Ascending aorta (tissue), 2 donors: Measurements from ENCODE around the gene PARD3B. TPM values are rescaled to one million over a fixed set of nuclear protein-coding genes. Genes with fewer than 3 reads are reported as not detected.

Experiments
- DNase-seq, 2 donors: peaks; one replicate each; pipeline ENCODE4 v3.0.0-alpha.2; 2019; ENCODE audit warnings: low spot score in 2 of 2
- H3K27ac ChIP-seq, 2 donors: fragments of 200-600 bp; sonication (generic); one replicate each; pipeline ENCODE4 v1.5.1; 2016 to 2017; ENCODE audit warnings: mild to moderate bottlenecking in 1 of 2
- H3K27me3 ChIP-seq: fragments of 200-600 bp; sonication (generic); one replicate; pipeline ENCODE4 v1.5.1; 2017
- H3K36me3 ChIP-seq, 2 donors: fragments of 200-600 bp; sonication (generic); one replicate each; pipeline ENCODE4 v1.5.1; 2016
- H3K4me1 ChIP-seq, 2 donors: fragments of 200-600 bp; sonication (generic); one replicate each; pipeline ENCODE4 v1.5.1; 2016 to 2017; ENCODE audit warnings: mild to moderate bottlenecking in 1 of 2
- H3K4me3 ChIP-seq, 2 donors: fragments of 200-600 bp; sonication (generic); one replicate each; pipeline ENCODE4 v1.5.1; 2016 to 2017; ENCODE audit warnings: mild to moderate bottlenecking in 1 of 2
- H3K9me3 ChIP-seq, 2 donors: fragments of 200-600 bp; sonication (generic); one replicate each; pipeline ENCODE4 v1.5.1; 2016
- intact Hi-C: fragments of 100-400 bp; cut with DNase I; formaldehyde crosslinking; loops from one replicate; pipeline ENCODE4 v1.15.1; 2023
- total RNA-seq: library from RNA; depleted of rRNA; stranded (reverse); fragments of >200 nt; gene quantifications from one replicate; pipeline ENCODE4 v1.1.0, GENCODE V29; 2016
- TF ChIP-seq, protein P1 (sequence below), 3 experiments: fragments of 200-600 bp in 2 of 3; fragments of 450-650 bp in 1 of 3; sonication (generic) in 2 of 3; IDR thresholded peaks; one replicate each; pipeline ENCODE4 v1.5.1; 2016 to 2019; ENCODE audit warnings: antibody characterized with exemption in 3 of 3, mild to moderate bottlenecking in 1 of 3, moderate library complexity in 1 of 3

Gene PARD3B
- total RNA-seq, 1 donor from 2014 or later: 9.5 TPM

DNA sequence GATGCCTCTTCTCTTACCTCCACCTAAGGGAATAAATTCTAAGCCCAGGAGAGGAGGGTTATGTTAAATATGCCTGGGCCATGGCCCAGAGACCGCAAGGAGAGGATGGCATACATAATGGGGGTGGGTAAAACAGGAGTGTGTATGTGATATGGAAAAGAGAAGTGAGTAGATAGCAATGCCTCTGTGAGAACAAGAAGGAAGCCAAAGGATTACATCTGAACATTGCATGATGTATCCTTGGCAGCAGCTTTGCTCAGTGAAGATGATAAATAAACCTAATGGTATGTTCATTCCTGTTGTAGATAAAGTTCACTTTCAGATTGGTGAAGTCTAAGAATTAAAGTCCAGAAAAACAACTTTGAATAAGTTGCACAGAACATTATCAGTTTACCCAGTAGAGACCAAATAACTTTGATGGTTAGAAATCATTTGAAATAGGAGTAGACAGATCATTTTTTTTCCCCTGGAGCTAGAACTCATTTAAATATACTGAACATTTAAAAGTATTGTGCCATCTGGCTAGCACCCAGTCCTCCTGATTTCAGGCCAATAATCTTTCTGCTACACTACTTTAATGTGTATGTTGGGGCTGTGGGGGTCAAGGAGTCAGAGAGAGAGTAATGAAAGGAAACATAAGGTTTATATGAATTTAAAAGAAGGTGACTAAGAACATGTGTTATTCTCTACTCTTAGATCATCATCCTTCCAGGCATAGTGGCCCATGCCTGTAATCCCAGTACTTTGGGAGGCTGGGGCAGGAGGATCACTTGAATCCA lies 231.7 kb downstream of the PARD3B start:
- no peaks in the 10 kb centered on the region for H3K27me3 ChIP-seq
- H3K4me1 ChIP-seq: no peaks in the 10 kb centered on the region
- H3K9me3 ChIP-seq: no peaks in the 10 kb centered on the region
- no peak overlapping the region for H3K4me3 ChIP-seq
- H3K27ac ChIP-seq: no peak overlapping the region
- intact Hi-C loops: no loop called here
- TF ChIP-seq, protein P1, sequence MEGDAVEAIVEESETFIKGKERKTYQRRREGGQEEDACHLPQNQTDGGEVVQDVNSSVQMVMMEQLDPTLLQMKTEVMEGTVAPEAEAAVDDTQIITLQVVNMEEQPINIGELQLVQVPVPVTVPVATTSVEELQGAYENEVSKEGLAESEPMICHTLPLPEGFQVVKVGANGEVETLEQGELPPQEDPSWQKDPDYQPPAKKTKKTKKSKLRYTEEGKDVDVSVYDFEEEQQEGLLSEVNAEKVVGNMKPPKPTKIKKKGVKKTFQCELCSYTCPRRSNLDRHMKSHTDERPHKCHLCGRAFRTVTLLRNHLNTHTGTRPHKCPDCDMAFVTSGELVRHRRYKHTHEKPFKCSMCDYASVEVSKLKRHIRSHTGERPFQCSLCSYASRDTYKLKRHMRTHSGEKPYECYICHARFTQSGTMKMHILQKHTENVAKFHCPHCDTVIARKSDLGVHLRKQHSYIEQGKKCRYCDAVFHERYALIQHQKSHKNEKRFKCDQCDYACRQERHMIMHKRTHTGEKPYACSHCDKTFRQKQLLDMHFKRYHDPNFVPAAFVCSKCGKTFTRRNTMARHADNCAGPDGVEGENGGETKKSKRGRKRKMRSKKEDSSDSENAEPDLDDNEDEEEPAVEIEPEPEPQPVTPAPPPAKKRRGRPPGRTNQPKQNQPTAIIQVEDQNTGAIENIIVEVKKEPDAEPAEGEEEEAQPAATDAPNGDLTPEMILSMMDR (IDR thresholded peaks at IDR 0.05): no peak
- H3K36me3 ChIP-seq: no peaks in the 10 kb centered on the region
- no peak for DNase-seq

DNA sequence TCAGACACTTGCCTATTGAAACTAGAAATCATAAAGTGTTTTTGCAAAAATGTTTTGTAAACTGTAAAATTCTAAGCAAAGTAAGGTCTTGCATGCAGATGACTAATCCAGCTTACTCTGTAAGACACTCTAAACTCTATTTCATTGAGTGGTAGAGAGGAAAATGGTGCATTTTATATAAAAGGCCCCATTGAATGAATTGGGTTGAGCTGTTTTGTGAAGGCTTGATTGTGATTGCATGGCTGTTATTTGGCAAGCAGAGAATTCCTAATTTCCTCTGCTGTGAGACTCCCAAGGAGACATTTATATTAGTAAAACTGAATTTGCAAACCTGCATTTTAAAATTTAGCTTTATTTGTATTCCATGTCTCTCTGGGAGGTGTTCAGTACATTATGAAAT lies 234.5 kb downstream of the PARD3B start:
- TF ChIP-seq, protein P1 (IDR thresholded peaks at IDR 0.05): no peak
- H3K36me3 ChIP-seq: no peaks in the 10 kb centered on the region
- H3K4me3 ChIP-seq: no peak overlapping the region
- no peaks in the 10 kb centered on the region for H3K4me1 ChIP-seq
- no peaks in the 10 kb centered on the region for H3K9me3 ChIP-seq
- no peak overlapping the region for H3K27ac ChIP-seq
- intact Hi-C loops: no loop called here
- H3K27me3 ChIP-seq: no peaks in the 10 kb centered on the region
- DNase-seq: no peak

DNA sequence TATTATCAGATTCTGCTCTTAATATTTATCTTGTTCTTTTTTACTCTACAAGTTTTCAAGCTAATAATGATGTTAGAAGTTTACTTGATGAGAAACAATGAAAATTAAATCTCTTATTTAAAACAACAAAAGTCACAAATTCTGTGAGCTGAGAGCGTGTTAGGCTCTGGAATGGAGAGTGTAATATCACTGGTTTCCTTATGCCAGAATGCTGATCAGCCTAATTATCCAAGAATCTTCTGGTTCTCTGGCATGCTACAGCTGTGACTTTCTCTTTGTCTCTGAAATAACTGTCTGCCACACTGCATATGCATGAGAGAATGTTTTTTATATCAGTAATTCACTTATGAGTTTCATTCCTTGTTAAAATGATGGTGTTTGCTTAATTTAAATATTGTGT lies 236.7 kb downstream of the PARD3B start:
- Histone ChIP-seq H3K4me1 (no peaks in the 10 kb centered on the region), H3K4me3 (no peak overlapping the region), H3K36me3 (no peaks in the 10 kb centered on the region), H3K27me3 (no peaks in the 10 kb centered on the region), H3K27ac (no peak overlapping the region), H3K9me3 (no peaks in the 10 kb centered on the region)
- DNase-seq: no peak
- intact Hi-C loops: no loop called here
- TF ChIP-seq, protein P1 (IDR thresholded peaks at IDR 0.05): no peak

DNA sequence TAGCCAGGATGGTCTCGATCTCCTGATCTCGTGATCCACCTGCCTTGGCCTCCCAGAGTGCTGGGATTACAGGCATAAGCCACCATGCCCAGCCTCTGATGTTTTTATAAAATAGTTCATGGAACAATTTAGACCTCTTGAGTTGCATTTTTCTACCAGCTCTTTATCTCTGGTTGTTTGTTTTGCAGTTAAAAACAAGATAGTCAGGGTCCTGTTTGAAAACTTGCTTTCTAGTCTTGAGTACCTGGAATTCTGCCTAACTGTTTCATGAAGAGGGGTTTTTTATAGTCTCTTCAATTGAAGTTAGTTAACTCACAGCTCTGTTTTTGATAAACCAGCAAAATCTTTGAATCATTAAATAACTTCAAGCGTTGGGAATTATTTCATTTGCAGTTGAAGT lies 244.8 kb downstream of the PARD3B start:
- Histone ChIP-seq H3K27me3 (no peaks in the 10 kb centered on the region), H3K36me3 (no peaks in the 10 kb centered on the region), H3K9me3 (no peaks in the 10 kb centered on the region), H3K27ac (no peak overlapping the region), H3K4me1 (no peaks in the 10 kb centered on the region), H3K4me3 (no peak overlapping the region)
- no peak for DNase-seq
- TF ChIP-seq, protein P1 (IDR thresholded peaks at IDR 0.05): no peak
- intact Hi-C loops: no loop called here

DNA sequence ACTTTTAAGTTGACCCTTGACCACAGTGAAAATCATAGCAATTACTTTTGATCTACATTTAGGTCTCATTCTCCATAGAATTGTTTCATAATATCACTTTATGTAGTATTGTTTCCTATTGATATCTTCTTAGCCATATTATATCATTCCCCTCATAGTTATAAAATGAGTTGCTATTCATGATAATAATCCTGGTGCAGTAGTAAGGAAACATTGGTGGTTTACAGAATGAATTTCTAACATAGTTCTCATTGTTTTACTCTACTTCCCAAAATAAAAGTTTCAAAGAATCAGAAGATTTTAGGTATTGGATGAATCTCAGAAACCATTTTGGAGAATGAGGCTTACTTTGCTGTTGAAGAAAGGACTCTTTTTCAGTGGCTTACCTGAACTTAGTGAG lies 246.0 kb downstream of the PARD3B start:
- no peak for DNase-seq
- H3K9me3 ChIP-seq: no peaks in the 10 kb centered on the region
- no peak overlapping the region for H3K4me3 ChIP-seq
- no peaks in the 10 kb centered on the region for H3K27me3 ChIP-seq
- TF ChIP-seq, protein P1 (IDR thresholded peaks at IDR 0.05): no peak
- H3K4me1 ChIP-seq: no peaks in the 10 kb centered on the region
- intact Hi-C loops: no loop called here
- no peak overlapping the region for H3K27ac ChIP-seq
- H3K36me3 ChIP-seq: no peaks in the 10 kb centered on the region
